ENCODE measurements around the gene SETD7.

GRCh38 chr4:139469216-139469615 is 86.8 kb downstream of the SETD7 start:
- TF ChIP-seq CTCF (IDR thresholded peaks at IDR 0.05; ENCODE audit: control extremely low read depth in 1 of 3, insufficient read depth in 1 of 3, low read depth in 1 of 3, low read length in 3 of 3) (no peak), RBBP5 (IDR thresholded peaks at IDR 0.05; ENCODE audit: borderline replicate concordance, low read depth, low read length) (no peak), EP300 (IDR thresholded peaks at IDR 0.05; ENCODE audit: borderline replicate concordance in 1 of 2, low read depth in 2 of 2, low read length in 2 of 2) (no peak), CBX5 (IDR thresholded peaks at IDR 0.05; ENCODE audit: low read depth, low read length) (no peak), POLR2AphosphoS5 (IDR thresholded peaks at IDR 0.05; ENCODE audit: low read depth, low read length) (no peak), ASH2L (IDR thresholded peaks at IDR 0.05; ENCODE audit: low read length) (no peak), POLR2A (IDR thresholded peaks at IDR 0.05; ENCODE audit: control extremely low read depth in 1 of 2, low read depth in 2 of 2, low read length in 2 of 2) (no peak)

Measured in H1 (cell line).